Measurements from ENCODE around the gene CER1.

DNA sequence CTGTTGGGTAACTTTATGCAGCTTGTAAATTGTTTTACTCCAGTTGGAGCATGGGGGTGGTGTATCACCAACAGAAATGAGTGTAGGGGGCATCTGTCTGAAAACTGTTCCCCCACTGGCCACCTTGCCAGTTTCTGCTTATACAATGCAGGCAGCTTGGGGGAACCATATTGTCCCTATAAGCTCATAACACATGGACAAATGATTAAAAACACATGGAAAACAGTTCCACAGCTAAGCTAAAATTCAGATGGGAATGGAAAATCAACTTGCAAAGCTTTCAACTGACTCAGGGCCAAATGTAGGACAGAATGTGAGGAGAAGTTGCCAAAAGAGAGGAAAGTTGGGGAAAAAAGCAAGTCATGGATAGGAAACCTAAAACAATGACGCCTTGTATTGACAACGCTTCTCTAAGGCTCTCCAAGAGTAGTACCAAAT, 7.9 kb upstream of the CER1 start:
- no peak for TF ChIP-seq CTCF (IDR thresholded peaks at IDR 0.05; ENCODE audit: poor library complexity)
- TF ChIP-seq EZH2 (IDR thresholded peaks at IDR 0.05; ENCODE audit: borderline replicate concordance) = no peak
- no peak for TF ChIP-seq EZH2phosphoT487 (IDR thresholded peaks at IDR 0.05; ENCODE audit: low read depth, severe bottlenecking, unreplicated experiment)

All from hepatocyte (in vitro differentiated cells).